ENCODE results near the gene RHBDF2.

The RHBDF2 gene

DNA sequence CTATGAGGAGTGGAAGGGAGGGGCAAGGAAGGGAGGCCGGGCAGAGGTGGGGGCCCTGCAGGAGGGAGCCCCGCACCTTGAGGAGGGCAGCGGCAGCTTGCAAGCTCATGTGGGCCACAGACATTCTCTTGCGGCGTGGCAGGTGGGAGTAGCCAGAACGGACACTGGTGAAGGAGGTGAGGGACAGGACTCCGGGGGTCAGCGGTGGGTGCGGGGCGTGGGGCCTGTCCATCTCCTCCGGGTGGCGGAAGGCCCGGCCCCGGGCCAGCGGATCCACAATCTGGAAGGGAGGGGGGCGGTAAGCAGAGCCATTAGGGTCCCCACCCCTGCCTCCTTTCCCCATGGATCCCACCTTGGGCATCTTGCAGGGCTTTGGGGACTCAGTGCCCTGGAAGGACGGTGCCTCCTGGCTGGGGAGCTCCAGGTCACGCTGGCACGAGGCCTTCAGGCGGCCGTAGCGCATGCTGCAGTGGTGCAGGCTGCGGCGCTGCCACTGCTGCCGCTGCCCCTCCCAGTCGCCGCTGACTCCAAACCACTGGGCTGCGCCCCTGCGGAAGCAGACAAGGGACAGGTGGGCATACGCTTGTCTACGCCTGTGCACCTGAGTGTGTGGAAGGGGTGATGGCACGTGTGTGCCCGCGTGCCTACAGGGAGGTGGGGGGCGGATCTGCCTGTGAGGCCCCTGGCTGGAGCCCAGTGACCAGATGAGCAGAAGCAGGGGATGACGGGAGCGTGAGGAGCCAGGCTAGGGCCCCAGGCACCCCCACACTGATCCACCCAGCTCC is 22.3 kb downstream of the RHBDF2 start:
- no peak for DNase-seq (ENCODE audit: low read depth)

DNA sequence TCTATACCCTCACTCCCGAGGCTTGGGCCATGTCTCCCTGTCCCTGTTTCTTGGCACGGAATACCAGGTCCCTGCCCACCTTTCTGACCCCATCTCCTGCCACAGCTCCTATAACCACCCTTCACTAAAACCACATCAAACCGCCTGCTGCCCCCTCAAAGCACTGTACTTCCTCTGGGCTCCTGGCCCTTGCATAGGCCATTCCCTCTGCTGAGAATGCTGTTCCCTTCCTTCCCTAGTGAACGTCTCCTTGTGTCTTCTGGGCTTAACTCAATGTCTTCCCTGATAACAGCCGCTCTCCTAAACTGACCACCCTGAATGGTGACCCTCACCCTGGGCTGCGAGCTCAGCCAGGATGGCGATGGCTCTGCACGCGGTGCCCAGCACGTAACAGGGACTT is 23.1 kb downstream of the RHBDF2 start:
- DNase-seq (ENCODE audit: low read depth), result no peak

DNA sequence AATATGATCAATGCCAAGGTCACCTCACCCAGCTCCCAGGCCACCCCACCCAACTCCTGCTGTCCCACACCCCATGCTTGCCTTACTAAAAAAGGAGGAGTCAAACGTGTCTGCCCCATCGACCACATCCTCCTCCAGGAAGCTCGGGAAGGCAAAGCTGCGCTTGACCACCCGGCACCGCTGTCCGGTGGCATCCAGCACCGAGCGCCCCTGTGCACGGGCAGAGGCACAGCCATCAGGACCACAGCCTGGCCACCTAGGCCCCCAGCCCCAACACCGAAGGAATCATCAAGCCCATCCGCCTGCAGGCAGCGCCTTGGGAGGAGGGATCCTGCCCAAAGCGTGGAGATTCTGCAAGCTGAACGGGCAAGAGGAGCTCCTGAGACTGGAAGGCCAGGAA is 23.6 kb downstream of the RHBDF2 start:
- DNase-seq (ENCODE audit: low read depth), result no peak

DNA sequence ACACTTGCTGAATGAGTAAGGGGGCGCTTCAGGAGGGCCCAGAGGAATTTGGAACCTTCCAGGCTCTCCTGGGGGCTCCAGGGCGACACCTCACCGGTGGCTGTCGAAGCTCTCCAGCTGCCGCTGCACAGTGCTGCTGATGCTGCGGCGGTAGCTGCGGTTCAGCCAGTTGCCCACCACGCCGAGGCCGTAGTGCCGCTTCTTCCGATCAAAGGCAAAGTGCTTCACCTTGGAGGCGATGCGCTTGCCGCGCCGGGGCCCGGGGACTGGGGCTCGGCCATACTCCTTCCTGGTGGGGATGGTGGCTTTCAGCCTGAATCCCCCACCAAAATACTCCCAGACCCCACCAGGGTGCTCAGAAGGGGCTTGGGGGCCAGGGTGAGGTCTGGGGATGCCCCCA is 24.5 kb downstream of the RHBDF2 start:
- no peak for DNase-seq (ENCODE audit: low read depth)

DNA sequence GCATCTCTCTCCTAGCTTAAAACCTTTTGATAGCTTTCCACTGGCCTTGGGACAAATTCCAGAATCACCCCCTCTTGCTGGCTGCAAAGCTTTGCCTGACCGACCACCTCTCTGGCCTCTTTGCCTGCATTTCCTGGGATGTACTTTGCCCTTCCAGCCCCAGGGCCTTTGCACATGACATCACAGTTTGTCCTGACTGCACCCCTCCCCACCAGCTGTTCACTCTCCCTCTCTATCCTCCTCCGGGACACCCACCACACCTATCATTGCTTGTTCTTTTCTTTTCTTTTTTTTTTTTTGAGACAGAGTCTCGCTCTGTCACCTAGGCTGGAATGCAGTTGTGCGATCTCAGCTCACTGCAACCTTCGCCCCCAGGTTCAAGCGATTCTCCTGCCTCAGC is 25.9 kb downstream of the RHBDF2 start:
- DNase-seq (ENCODE audit: low read depth), result no peak

DNA sequence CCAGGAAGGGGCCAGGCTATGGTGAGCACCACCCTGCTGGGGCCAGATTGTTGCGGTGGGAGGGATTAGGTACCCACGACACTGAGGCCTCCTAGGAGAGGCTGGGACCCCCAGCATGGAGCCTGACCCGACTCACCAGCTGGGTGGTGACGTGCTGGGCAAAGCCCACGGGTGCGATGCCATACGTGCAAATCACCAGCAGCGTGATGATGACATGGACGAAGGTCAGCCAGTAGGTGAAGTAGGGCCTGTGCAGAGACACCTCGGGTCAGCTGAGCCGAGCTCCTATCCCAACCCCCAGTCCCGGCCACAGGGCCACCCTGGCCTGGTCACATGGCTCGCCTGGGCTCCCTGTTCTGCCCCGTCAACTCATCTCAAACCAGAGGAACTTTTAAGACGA is 26.3 kb downstream of the RHBDF2 start:
- DNase-seq (ENCODE audit: low read depth), result no peak

DNA sequence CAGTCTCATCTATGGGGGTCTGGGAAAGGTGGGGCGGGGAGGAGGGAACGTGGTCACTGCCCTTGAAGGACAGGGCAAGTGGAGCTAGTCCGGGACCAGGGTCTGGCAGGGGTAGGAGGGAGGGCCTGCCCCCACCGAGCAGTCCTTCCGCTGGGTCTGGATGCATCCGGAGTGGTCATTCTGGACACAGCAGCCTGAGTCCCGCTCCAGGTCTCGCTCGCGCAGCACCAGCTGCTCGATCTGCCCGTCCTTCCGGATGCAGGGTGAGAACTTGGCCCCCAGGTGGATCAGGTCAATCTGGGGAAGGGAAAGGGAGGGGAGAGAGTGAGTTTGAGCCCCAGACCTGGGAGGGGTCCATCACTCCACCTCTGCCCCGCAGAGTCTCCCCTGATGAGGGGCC is 27.0 kb downstream of the RHBDF2 start:
- DNase-seq (ENCODE audit: low read depth), result no peak

DNA sequence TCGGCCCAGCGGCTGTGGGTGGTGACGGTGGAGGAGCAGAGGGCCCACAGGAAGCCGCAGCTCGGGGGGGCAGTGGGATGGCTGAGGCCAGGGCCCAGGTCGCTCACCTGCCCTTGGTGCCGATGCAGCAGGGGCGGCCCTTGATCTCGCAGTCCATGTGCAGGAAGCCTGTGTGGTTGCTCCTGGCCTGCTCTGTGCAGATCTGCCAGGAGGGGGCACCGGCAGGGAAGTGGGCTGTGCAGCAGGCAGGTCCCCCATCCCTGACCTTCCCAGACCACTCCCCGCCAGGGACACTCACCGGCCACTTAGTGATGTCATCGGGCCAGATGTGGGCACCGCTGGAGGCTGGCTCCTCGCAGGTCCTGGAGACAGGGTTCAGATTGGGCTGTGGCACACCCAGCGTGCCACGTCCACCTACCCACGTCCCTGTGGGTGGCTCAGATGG is 27.7 kb downstream of the RHBDF2 start:
- DNase-seq (ENCODE audit: low read depth), result no peak

DNA sequence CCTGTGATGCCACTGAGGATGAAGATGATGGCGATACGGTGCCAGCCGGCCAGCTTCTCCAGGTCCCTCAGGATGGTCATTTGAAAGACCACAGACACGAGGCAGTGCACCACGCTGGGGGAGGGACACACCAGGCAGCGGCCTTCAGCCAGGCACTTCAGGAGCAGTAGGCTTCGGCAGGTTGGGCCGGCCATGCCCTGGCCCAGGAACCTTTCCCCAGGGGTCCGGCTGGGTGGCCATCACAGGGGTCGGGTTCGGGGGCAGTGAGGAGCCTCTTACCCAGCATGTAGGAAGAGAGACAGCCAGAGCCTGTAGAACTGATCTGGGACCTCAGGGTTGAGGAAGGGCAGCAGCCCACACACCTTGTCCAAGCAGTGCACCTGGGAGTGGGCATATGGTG is 28.5 kb downstream of the RHBDF2 start:
- no peak for DNase-seq (ENCODE audit: low read depth)

DNA sequence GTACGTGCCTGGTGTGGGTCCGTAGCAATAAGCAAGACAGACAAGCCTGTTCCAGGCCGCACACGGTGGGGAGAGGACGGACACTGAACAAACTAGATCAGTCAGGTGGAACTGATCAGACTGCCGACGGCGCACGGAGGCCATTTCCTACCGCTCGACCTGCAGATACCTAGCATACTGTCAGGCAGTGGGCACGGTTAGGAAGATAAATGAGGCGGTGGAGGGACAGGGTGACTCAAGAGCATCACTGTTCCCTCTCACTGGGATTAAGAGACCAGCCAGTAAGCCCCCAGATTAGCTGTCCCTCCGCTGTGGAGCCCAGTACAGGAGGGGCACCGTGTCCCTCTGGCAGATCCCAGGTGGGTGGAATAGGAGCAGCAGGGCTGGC is 29.0 kb downstream of the RHBDF2 start:
- no peak for DNase-seq (ENCODE audit: low read depth)

DNA sequence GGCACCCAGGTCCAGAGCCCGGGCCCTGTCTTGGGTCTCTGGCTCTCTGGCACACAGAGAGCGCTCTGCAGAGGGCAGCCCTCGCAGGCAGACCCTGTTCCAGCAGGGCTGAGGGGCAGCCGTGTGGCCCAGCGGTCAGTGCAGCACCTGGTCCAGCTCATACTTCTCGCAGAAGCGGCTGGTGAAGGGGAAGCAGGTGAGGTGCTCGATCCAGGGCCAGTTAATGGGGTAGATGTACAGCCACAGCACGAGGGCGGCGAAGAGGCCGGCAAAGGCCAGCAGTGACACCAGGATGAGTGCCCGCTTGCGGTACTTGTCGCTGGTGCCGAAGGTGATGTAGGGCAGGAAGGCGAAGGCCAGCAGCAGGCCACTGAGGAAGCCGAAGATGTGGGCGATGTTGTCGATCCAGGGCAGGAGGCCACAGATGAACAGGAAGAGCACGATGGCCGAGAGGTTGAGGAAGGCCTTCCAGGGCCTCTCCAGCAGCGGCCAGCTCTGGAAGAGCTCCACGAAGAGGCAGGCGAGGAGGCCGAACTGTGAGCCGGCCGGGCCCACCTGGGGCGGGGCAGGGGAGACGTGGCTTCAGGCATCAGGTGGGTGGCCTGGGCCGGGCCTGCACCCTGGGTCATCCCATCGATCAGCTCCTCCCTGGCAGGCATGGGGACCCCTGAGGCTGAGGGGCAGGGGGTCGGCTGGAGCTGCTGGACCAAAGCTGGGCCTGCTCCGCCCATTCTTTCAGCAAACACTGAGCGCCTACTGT is 29.5 kb downstream of the RHBDF2 start:
- DNase-seq (ENCODE audit: low read depth), result no peak

DNA sequence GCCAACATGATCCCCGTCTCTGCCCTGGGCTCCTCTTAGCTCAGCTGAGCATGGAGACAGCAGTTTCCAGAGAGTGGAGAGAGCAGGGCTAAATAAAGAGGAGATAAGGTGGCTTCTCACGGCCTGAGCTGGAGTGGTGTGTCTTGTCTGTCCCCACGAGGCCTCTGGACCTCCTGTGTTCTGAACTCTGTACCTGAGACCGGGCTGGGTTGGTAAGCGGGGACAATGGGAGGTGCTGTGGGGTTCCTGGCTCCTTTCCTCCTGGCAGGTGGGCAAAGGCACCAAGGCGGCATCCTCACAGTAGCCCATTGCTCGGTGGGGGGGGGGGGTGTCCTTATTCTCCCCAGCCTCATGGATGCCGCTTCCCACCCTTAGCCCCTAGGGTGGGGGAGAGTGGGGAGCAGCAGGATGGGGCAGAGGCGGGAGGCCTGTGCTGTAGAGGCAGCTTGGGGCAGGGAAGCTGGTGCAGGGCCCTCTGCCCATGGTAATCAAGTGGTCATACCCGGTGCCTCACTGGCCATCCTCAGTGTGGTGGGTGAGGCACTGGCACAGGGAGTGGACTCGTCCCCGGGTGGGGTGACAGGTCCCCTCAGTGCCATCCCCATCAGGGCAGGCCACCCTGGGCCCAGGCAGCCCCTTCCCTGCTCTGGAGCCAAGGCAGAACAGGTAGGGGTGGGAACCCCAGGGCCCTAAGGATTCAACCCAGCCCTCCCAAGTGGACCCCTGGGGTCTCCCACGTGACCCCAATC is 31.1 kb downstream of the RHBDF2 start:
- no peak for DNase-seq (ENCODE audit: low read depth)

DNA sequence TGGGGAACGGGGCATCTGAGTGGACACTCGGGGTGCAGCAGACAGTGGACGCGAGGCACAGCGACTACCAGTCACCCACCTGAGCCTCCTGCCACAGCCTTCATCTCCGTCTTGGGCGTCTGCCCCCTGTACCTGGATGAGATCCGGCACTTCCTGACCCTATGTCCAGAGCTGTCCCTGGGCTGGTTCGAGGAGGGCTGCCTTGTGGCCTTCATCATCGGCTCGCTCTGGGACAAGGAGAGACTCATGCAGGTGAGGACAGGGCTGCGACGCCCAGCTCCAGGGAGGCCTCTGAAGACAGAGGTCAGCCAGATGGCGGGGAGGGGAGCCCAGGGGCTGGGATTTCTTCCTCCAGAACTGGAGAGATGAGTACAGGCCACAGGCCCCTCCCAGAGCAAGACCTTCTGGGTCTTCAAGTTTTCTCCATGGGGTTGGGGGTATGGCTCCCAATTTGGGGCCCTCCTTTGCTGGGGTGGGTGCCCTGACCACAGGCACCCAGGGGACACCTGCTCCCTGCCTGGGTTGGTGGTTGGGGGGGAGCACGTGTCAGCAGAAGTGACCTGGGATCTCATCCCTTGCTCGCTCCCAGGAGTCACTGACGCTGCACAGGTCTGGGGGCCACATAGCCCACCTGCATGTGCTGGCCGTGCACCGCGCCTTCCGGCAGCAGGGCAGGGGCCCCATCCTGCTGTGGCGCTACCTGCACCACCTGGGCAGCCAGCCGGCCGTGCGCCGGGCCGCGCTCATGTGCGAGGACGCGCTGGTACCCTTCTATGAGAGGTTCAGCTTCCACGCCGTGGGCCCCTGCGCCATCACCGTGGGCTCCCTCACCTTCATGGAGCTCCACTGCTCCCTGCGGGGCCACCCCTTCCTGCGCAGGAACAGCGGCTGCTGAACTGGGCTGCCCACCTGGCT is 31.9 kb downstream of the RHBDF2 start:
- DNase-seq (ENCODE audit: low read depth), result no peak

DNA sequence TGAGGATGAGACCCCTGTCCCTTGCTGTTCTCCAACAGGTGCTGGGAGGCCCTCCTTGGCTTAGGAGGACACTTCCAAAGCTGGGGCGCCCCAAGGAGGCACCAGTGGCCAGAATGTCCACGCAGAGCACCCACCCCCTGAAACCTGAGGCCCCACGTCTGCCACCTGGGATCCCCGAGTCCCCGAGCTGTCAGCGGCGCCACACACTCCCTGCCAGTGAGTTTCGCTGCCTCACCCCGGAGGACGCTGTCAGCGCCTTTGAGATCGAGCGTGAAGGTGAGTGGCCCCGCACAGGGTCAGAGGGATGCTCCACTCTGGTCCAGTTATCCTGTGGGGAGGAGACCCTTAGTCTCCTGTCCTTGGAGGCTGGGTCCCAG is 32.6 kb downstream of the RHBDF2 start:
- DNase-seq (ENCODE audit: low read depth), result no peak

DNA sequence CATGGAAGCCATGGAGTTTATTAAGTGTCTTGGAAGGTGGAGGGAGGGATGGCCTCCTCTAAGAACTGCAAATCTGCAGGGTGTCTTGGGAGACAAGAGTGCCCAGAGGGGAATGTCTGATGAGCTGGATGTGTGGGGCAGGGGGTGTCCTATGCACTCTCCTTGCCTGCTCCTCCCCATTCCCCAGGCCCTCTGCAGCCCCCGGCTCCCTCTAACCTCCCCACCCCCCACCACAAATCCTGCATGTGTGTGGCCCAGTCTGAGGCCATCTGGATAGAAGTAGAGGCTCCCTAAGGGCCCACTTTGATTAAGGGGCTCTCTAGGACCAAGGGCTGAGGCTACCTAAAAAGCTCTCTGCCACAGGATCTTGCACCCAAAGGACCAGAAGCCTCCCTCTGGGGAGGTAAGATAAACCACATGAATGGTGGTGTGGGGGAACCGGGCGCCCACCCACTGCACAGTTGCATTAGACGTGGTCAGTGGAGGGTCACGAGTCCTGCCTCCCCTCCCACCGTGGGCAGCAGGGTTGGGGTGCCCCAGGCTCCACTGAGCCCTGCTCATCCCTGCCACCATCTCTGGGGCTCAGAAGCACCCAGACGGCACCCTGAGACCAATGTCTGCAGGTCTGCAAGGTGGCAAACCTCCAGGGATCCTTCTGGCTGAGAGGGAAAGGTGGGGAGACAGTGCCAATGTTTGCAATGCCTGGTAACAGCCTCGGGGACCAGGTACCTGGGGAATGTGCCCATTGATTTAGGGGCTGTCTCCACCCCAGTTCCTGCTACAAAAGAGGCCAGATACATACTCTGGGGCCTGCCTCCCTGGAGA is 33.2 kb downstream of the RHBDF2 start:
- DNase-seq (ENCODE audit: low read depth), result no peak

DNA sequence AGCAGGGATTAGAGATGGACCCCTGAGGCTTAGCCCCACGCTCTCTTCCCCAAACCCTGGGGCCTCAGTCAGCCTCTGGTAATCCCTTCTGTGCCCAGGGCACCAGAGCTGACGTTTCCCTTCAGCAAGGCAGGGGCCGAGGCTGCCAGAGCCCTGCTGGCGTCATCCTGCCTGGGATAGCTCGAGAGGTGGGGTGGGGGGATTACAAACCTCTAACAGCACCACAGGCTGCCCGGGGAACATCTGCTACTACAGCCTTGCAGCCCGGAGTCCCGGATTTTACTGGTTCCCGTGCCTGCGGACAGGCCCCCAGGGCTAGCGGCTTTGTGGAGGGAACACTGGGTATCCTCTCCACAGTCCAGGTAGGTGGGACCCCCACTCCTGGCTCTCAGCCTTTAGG is 33.9 kb downstream of the RHBDF2 start, which contains the start of gene AANAT:
Gene AANAT, plus strand, starts transcription at position 238 of the 400 bp plus-strand sequence. CDS start 1,144 bp downstream, outside the sequence.
- no peak for DNase-seq (ENCODE audit: low read depth)

DNA sequence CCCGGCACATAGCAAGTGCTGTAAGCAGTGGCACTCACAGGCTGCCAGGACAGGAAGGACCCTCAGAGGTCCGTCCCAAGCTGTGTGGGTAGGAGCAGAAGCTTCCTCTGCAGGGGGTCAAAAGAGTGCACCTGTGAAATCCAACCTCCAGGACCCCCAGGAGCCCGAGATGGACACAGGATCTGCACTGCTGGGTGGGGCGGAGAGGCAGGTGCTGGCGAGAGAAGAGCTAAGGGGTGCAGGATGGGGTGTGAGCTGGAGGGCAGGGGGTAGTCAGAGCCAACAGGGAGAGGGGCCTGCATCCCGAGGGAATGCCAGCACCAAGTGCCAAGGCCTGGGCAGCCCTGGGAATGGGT is 34.5 kb downstream of the RHBDF2 start:
- DNase-seq (ENCODE audit: low read depth), result no peak

DNA sequence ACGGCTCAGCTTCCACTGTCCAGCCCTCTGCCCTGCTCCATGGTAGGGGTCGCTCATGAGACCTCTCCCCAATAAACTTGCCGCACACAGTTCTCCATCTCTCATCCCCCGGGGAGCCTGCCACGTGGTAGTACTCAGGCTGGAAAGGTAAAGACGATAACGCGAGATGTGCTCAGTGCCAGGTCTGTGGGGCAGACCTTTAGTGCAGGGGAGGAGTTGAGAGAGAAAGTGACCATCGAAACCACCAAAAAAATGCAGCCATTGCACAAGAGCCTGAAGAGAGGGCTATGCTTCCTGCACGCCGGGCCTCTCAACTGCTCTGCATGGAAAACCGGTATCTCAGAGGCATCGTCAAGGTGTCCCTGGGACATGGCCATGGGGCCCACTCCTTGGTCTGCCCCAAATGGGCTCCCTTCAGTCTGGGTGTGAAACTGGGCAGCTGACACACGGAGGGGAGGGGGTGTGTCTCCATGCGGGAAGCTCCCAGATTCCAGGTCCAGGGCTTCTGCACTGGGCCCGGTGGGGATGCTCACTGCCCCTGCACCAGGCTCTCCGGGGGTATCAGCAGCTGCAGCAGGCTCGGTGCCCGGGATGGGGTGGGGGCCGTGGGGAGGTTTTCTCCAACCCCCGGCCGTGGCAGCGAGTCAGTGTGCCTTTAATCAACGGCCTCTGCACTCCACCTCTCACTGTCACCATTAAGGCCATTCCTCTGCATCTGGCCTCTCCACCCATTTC is 38.5 kb downstream of the RHBDF2 start:
- no peak for DNase-seq (ENCODE audit: low read depth)

DNA sequence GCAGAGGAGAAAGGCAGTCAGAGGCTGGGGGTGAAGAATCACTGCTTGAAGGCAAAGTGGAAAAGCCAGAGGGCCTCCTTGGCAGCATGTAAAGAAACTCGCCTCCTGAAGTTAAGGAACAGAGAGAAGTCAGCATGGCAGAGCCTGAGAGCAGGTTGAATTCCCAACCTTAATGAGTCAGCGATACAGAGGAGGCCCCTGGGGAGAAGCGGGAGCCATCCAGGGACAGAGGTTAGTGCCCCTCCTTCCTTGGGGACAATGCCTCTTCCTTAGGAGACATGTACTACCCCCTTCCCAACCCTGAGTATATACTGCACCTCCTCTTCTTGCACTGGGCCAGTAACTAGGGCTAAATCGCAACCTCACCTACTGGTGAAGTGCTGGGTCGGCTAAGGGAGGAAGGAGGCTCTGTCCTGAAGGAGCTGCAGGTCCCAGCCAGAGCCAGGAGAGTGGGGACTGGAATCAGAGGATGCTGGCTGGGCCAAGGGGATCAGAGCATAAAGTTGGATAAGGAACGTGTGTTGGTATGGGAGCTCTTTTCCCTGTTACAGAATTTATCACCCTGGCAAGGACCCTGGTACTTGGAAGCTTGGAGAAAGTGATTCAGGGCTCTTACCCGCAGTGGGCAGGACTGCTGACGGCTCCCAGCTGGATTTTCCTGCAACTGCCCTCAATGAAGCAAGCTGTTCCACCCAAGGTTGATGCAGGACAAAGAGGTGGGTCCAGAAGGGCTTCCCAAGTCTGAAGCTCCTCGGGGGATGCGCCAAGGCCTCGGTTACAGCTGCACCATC is 39.3 kb downstream of the RHBDF2 start:
- DNase-seq (ENCODE audit: low read depth), result no peak

All from stimulated activated CD8-positive, alpha-beta memory T cell treated with anti-CD3 and anti-CD28 coated beads, Interleukin-15, amount 100 ng/mL, for 24 hours (primary cell).